Stomach (tissue), 4 donors: Measurements from ENCODE around the gene CD300A.

Experiments
- EP300 ChIP-seq: sonication (generic); formaldehyde crosslinking; IDR thresholded peaks from one replicate; pipeline ENCODE4 v1.6.1; 2017; ENCODE audit warnings: antibody characterized with exemption
- TF ChIP-seq, protein P1 (sequence below), 7 experiments: fragments of 450-650 bp in 4 of 7; fragments of 200-600 bp in 3 of 7; sonication (generic) in 3 of 7; IDR thresholded peaks; one replicate each; pipeline ENCODE4 v1.5.1; 2016 to 2019; ENCODE audit warnings: antibody characterized with exemption in 7 of 7, control low read depth in 2 of 7, mild to moderate bottlenecking in 1 of 7

DNA sequence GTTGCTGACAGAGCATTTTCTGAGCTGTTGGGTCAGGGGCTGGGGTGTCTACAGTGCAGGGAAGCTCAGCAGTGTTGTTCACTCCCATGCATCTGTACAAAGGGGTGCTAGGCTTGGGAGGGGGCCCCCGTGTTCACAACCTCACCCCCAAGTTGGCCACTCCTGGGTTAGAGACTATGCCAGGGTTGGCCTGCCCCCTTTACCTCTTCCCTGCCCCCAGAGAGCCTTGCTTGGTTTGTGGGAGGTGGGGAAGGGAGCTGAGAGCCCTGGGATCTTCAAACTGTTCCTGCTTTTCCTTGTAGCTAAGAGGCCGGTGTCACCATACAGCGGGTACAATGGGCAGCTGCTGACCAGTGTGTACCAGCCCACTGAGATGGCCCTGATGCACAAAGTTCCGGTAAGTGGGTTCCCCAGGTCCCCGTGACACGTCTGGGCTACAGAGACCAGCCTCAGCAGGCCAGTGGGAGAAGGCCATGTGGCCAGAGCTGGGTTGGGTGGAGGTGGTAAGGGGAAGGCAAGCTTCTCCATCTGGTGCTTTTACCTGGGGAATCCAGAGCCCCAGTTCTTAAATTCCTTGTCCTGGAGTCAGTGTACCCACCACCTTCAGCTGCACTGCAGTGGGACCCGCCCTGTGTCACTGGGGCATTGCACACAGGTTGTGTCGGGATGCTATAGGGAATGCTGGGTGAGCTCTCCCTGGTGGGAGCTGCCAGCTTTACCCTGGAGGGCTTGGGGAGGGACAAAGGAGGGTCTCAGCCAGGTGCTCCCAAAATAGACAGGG is 22.7 kb upstream of the CD300A start:
- TF ChIP-seq, protein P1, sequence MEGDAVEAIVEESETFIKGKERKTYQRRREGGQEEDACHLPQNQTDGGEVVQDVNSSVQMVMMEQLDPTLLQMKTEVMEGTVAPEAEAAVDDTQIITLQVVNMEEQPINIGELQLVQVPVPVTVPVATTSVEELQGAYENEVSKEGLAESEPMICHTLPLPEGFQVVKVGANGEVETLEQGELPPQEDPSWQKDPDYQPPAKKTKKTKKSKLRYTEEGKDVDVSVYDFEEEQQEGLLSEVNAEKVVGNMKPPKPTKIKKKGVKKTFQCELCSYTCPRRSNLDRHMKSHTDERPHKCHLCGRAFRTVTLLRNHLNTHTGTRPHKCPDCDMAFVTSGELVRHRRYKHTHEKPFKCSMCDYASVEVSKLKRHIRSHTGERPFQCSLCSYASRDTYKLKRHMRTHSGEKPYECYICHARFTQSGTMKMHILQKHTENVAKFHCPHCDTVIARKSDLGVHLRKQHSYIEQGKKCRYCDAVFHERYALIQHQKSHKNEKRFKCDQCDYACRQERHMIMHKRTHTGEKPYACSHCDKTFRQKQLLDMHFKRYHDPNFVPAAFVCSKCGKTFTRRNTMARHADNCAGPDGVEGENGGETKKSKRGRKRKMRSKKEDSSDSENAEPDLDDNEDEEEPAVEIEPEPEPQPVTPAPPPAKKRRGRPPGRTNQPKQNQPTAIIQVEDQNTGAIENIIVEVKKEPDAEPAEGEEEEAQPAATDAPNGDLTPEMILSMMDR (IDR thresholded peaks at IDR 0.05), result no peak
- TF ChIP-seq EP300, result no peak
